Stimulated activated CD8-positive, alpha-beta memory T cell treated with anti-CD3 and anti-CD28 coated beads, Interleukin-12 subunit alpha, Interleukin-12 subunit beta, amount 100 ng/mL, for 24 hours (primary cell): ENCODE results near the gene CDH3.

ENCODE experiments used
- DNase-seq: peaks from one replicate; pipeline ENCODE4 v3.0.0-alpha.2; 2020; ENCODE audit errors: extremely low read depth

The CDH3 gene

DNA sequence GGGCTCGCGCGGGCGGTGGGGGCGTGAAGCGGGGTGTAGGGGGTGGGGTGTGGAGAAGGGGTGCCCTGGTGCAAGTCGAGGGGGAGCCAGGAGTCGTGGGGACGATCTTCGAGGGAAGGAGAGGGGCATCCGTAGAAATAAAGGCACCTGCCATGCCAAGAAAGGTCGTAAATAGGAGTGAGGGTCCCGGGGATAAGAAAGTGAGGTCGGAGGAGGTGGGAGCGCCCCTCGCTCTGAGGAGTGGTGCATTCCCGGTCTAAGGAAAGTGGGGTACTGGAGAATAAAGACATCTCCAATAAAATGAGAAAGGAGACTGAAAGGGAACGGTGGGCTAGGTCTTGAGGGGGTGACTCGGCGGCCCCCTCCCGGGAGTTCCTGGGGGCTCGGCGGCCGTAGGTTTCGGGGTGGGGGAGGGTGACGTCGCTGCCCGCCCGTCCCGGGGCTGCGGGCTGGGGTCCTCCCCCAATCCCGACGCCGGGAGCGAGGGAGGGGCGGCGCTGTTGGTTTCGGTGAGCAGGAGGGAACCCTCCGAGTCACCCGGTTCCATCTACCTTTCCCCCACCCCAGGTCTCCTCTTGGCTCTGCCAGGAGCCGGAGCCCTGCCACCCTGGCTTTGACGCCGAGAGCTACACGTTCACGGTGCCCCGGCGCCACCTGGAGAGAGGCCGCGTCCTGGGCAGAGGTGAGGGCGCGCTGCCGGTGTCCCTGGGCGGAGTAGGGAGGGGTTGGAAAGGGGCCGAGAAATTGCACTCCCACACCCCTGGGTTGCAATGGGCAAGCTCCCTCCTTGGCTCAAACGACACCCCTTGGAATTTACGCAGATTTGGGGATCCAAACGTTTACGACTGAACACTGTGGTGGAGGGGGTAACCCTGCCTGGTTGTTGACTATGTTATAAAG lies 92.9 kb downstream of the CDH3 start:
- DNase-seq, result no peak

DNA sequence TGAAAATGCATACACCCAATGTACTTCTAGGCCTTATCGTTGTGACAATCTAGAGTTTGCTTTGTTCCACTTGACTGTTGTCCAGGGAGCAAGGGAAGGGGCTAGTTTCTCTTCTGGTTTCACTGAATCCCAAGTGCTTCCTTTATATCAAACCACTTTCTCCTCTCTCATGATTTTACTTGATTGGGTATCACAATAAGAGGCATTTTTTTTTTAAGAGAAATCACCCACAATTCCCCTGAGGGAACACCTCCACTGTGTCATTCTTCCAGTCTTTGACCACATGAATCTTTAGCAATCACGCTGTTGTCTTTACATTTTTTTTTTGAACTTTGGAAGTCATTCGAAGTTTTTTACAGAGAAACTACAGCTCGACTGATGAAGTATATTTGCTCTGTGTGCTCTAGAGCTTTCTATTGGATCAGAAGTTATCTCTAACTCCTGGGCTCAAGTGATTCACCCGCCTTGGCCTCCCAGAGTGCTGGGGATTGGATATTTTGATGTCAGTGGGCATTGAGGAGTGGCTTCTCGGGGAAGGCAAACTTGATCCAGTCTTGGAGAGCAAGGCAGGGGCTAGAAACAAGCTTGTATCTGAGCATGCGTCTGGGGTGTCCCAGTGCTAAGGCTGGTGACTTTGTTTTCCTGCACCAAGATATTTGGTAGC lies 95.0 kb downstream of the CDH3 start:
- no peak for DNase-seq

DNA sequence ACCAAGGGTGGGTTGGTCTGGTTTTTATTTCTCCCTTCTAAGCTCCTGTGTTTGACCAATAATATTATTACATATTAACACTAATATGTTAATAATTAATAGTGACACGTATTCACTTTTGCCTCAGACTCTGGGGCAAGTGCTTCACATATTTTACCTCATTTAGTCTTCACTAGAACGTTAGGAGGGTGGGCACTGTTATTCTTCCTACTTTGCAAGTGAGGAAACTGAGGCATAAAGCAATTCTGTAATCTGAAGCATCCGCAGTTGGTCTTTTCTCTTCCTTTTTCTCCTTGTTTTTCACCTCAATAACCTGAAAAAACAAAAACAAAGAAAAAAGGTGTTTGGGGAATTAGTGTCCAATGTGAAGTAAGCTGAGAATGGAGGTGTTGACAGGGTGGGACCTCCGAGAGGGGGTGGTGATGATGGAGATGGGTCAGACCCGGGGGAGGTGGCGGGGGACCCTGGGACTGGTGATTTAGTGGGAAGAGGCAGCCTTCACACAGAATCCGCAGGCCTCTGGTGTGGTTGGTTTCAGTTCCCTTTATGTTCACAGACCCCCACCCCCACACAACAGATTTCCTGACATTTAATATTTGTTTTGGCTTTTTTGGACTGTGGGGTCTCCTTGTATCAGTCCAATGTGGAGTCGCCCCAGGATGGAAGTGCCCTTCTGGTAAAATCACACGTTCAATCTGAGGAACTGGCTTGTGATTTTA lies 95.7 kb downstream of the CDH3 start:
- no peak for DNase-seq

DNA sequence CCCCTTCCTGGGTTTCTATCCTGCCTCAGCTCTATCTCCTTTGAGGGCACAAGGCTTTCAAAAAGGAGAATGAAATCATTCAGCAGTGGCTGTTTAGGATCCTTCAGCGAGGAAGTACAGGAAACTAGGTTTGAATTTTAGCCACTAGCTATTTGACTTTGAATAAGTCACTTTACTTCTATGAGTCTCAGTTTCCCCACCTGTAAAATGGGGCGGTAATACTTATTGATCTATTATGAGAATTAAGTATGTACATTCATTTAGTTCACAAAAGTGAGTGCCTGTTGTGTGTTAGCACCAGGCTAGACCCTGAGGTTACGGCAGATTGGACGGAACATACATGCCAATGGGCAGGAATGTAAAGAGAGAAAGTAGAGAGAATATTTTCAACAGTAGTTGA lies 98.6 kb downstream of the CDH3 start:
- DNase-seq, result no peak

DNA sequence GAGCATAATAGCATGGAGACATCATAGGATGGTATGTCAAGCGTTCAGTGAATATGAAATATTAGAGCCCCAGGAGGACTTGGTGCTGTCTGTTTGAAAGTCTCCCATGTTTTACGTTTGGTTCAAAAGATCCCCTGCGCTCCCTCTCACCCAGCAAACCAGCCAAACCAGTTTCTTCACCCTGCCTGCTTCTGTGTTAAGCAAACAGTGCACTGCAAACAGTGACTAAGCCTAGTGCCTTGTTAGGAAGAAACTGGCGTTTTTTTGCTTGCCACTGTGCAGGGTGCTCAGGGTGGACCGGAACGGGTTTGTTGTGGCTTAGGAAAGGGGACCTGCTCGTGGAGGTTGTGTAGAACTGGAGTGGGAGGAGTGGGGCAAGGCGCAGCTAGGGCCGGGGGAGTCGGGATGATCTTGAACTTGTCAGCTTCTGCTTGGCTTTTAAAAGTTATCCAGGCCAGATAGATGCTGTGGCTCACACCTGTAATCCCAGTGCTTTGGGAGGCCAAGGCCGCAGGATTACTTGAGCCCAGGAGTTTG lies 99.7 kb downstream of the CDH3 start:
- no peak for DNase-seq

DNA sequence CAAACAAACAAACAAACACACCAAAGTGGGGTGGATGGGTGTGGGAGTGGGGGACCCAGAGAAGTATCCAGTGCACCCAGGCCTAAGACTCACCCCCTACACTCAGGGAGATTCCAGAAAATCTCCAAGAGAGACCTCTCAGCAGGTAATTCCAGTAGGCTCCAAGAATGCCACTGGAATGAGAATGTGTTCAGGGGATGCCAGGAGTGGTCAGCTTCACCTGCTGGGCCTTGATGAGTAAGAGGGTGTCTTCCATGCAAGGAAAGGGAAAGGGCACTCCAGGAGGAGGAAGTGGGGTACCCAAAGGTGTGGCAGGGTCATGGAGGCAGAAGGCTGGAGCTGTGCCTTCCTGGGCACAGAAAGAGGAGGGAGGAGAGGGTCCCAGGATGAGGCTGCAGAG lies 101.8 kb downstream of the CDH3 start:
- no peak for DNase-seq

DNA sequence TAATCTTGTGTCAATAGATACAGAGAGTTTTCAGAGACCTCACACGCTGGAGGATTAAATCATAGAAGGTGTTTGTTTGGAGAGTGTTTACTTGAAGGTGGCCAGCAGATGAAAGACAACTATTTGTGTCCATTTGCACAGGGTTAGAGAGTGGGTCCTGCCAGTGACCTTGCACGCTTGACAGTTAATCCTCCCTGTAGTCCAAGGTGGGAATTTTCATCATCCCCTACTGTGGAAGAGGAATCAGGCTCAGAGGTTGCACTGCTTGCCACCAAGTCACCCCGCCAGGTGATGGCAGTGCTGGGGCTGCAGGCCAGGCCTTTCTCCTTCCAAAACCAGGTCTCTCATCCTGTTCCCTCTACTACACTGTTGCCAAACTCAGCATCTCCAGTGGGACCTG lies 104.3 kb downstream of the CDH3 start:
- DNase-seq, result no peak
